MG63 (cell line): ENCODE data around the gene NR2C2. TPM values are rescaled to one million over a fixed set of nuclear protein-coding genes. Genes with fewer than 3 reads are reported as not detected.

ENCODE experiments used
- DNase-seq: peaks from one replicate; pipeline ENCODE4 v3.0.0-alpha.2; 2020
- H3K27me3 ChIP-seq: fragments of 250-450 bp; sonication (Bioruptor Pico); 2 replicates; pipeline ENCODE4 v1.5.1; 2020; ENCODE audit warnings: mild to moderate bottlenecking, moderate library complexity
- H3K36me3 ChIP-seq: fragments of 250-450 bp; sonication (Bioruptor Pico); 2 replicates; pipeline ENCODE4 v1.5.1; 2020; ENCODE audit warnings: mild to moderate bottlenecking, moderate library complexity
- H3K4me3 ChIP-seq: fragments of 250-450 bp; sonication (Bioruptor Pico); 2 replicates; pipeline ENCODE4 v1.5.1; 2020; ENCODE audit warnings: mild to moderate bottlenecking, moderate library complexity
- H3K9me3 ChIP-seq: fragments of 250-450 bp; sonication (Bioruptor Pico); 2 replicates; pipeline ENCODE4 v1.5.1; 2020; ENCODE audit warnings: mild to moderate bottlenecking, moderate library complexity
- total RNA-seq: library from RNA; depleted of rRNA; stranded (reverse); fragments of >200 nt; shearing (Covaris generic); gene quantifications from 2 replicates; pipeline ENCODE4 v1.2.3, GENCODE V29; 2014; ENCODE audit warnings: low replicate concordance

The NR2C2 gene
- total RNA-seq, 1 experiment from 2014 or later, result 7.1 TPM

GRCh38 chr3:14915636-14916222, 31.7 kb upstream of the NR2C2 start:
- no peaks in the 10 kb centered on the region for H3K27me3 ChIP-seq
- H3K9me3 ChIP-seq, result no peaks in the 10 kb centered on the region
- H3K4me3 ChIP-seq, result no peak overlapping the region
- no peaks in the 10 kb centered on the region for H3K36me3 ChIP-seq
- no peak for DNase-seq

GRCh38 chr3:14918356-14918860, 29.0 kb upstream of the NR2C2 start:
- no peaks in the 10 kb centered on the region for H3K9me3 ChIP-seq

GRCh38 chr3:14920536-14920935, 26.8 kb upstream of the NR2C2 start:
- H3K27me3 ChIP-seq, result no peaks in the 10 kb centered on the region
- no peak for DNase-seq
- H3K4me3 ChIP-seq, result no peak overlapping the region
- no peaks in the 10 kb centered on the region for H3K9me3 ChIP-seq
- H3K36me3 ChIP-seq, result no peaks in the 10 kb centered on the region

More at GRCh38 chr3:14918356-14918860, 29.0 kb upstream of the NR2C2 start:
- Histone ChIP-seq H3K36me3 (no peaks in the 10 kb centered on the region), H3K27me3 (no peaks in the 10 kb centered on the region), H3K4me3 (no peak overlapping the region)
- DNase-seq, result no peak

- Histone ChIP-seq H3K9me3 (no peaks in the 10 kb centered on the region), H3K4me3 (no peak overlapping the region), H3K36me3 (no peaks in the 10 kb centered on the region)
Measured at GRCh38 chr3:14921034-14921616, 26.3 kb upstream of the NR2C2 start.

GRCh38 chr3:14921811-14922705, 25.3 kb upstream of the NR2C2 start:
- no peaks in the 10 kb centered on the region for H3K36me3 ChIP-seq
- H3K27me3 ChIP-seq, result no peaks in the 10 kb centered on the region
- H3K4me3 ChIP-seq, result no peak overlapping the region
- no peaks in the 10 kb centered on the region for H3K9me3 ChIP-seq
- DNase-seq, result no peak

More at GRCh38 chr3:14921034-14921616, 26.3 kb upstream of the NR2C2 start:
- no peaks in the 10 kb centered on the region for H3K27me3 ChIP-seq
- DNase-seq, result peak; percentile 66

GRCh38 chr3:14922863-14923262, 24.5 kb upstream of the NR2C2 start:
- H3K36me3 ChIP-seq, result no peaks in the 10 kb centered on the region
- no peaks in the 10 kb centered on the region for H3K9me3 ChIP-seq
- no peaks in the 10 kb centered on the region for H3K27me3 ChIP-seq
- no peak for DNase-seq
- H3K4me3 ChIP-seq, result no peak overlapping the region

GRCh38 chr3:14923476-14923875, 23.9 kb upstream of the NR2C2 start:
- no peaks in the 10 kb centered on the region for H3K9me3 ChIP-seq
- DNase-seq, result no peak
- no peaks in the 10 kb centered on the region for H3K27me3 ChIP-seq
- no peak overlapping the region for H3K4me3 ChIP-seq
- H3K36me3 ChIP-seq, result no peaks in the 10 kb centered on the region

- Histone ChIP-seq H3K36me3 (no peaks in the 10 kb centered on the region), H3K4me3 (no peak overlapping the region), H3K27me3 (no peaks in the 10 kb centered on the region), H3K9me3 (no peaks in the 10 kb centered on the region)
- no peak for DNase-seq
Measured at GRCh38 chr3:14925729-14926591, 21.4 kb upstream of the NR2C2 start.

GRCh38 chr3:14926592-14926991, 20.8 kb upstream of the NR2C2 start:
- Histone ChIP-seq H3K9me3 (no peaks in the 10 kb centered on the region), H3K27me3 (no peaks in the 10 kb centered on the region)
- DNase-seq, result no peak

GRCh38 chr3:14927308-14927707, 20.1 kb upstream of the NR2C2 start:
- DNase-seq, result no peak
- Histone ChIP-seq H3K27me3 (no peaks in the 10 kb centered on the region), H3K4me3 (no peak overlapping the region), H3K36me3 (no peaks in the 10 kb centered on the region), H3K9me3 (no peaks in the 10 kb centered on the region)

More at GRCh38 chr3:14926592-14926991, 20.8 kb upstream of the NR2C2 start:
- Histone ChIP-seq H3K4me3 (no peak overlapping the region), H3K36me3 (no peaks in the 10 kb centered on the region)

GRCh38 chr3:14929310-14930074, 17.9 kb upstream of the NR2C2 start:
- no peaks in the 10 kb centered on the region for H3K36me3 ChIP-seq
- H3K4me3 ChIP-seq, result no peak overlapping the region
- H3K9me3 ChIP-seq, result no peaks in the 10 kb centered on the region

GRCh38 chr3:14933820-14934425, 13.5 kb upstream of the NR2C2 start:
- H3K36me3 ChIP-seq, result no peaks in the 10 kb centered on the region
- H3K4me3 ChIP-seq, result no peak overlapping the region
- DNase-seq, result no peak
- no peaks in the 10 kb centered on the region for H3K9me3 ChIP-seq
- H3K27me3 ChIP-seq, result no peaks in the 10 kb centered on the region

More at GRCh38 chr3:14929310-14930074, 17.9 kb upstream of the NR2C2 start:
- no peaks in the 10 kb centered on the region for H3K27me3 ChIP-seq
- no peak for DNase-seq

- no peak for DNase-seq
- Histone ChIP-seq H3K36me3 (no peaks in the 10 kb centered on the region), H3K9me3 (no peaks in the 10 kb centered on the region), H3K4me3 (no peak overlapping the region), H3K27me3 (no peaks in the 10 kb centered on the region)
Measured at GRCh38 chr3:14935592-14936345, 11.6 kb upstream of the NR2C2 start.

- Histone ChIP-seq H3K4me3 (no peak overlapping the region), H3K36me3 (no peaks in the 10 kb centered on the region), H3K9me3 (no peaks in the 10 kb centered on the region), H3K27me3 (no peaks in the 10 kb centered on the region)
- no peak for DNase-seq
Measured at GRCh38 chr3:14938954-14939353, 8.4 kb upstream of the NR2C2 start.

- Histone ChIP-seq H3K4me3 (no peak overlapping the region), H3K36me3 (peaks cover 12% of the 10 kb centered on the region), H3K27me3 (no peaks in the 10 kb centered on the region), H3K9me3 (no peaks in the 10 kb centered on the region)
- DNase-seq, result no peak
Measured at GRCh38 chr3:14941871-14942270, 5.5 kb upstream of the NR2C2 start.
